ENCODE results near the gene PANK4.

- TF ChIP-seq CTCF (optimal IDR thresholded peaks at IDR 0.05 in 1 of 3, IDR thresholded peaks at IDR 0.05 in 1 of 3, conservative IDR thresholded peaks at IDR 0.05 in 1 of 3; ENCODE audit: extremely low read depth in 1 of 3, insufficient read depth in 2 of 3, low read length in 3 of 3) (no peak), EZH2 (IDR thresholded peaks at IDR 0.05; ENCODE audit: low read length) (no peak)
These were observed 57.9 kb downstream of the PANK4 start for GRCh38 chr1:2468540-2468939.

Measured in keratinocyte (primary cell).